ENCODE results near the gene KNDC1.
"Not testable (repeated sequence)": the region's sequence is repeated elsewhere in the genome, so short reads cannot be mapped to it uniquely, and the experiment has no call there.

The KNDC1 gene

DNA sequence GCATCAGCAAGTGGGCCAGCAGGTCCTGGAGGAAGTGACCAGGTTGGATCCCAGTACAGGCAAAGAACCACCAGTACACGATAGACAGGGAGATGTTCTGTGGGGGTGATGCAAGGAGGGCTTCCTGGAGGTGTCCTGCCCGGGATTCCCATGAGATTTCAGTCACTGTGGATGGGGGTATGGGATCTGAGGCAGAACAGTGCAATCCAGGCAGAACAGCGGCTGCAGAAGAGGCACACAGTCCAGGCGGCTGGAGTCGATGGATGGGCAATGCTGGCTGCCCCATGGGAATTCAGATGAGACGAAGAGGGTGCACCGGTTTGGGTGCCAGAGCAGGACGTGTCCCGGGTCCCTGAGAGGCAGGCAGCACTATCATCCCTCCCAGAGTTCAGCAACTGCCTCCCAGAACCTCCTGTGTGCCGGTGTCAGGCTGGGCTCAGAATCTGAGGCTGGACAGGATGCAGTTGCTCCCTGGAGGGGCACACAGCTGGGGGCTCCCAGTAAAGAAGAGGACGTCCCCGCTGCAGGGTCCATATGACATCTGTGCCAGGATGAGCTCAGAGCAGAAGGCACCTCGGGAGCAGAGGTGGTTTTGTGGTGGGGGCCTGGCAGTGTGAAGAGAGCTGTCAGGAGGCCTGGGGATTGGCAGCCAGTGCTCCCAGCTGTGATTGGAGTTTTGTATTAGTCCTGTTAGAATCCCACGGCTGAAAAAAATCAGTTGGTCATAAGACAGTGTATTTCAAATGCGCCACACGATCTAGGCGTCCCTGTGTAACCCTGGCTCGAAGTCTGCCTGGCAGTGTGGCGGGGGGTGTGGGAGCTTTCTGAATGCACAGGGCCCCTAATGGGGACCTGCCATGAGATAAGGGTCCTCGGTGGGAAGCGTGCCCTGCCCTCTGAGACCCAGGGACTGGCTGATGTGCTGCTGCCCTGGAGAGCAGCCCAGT lies 3.2 kb downstream of the KNDC1 start:
- no peak for DNase-seq

DNA sequence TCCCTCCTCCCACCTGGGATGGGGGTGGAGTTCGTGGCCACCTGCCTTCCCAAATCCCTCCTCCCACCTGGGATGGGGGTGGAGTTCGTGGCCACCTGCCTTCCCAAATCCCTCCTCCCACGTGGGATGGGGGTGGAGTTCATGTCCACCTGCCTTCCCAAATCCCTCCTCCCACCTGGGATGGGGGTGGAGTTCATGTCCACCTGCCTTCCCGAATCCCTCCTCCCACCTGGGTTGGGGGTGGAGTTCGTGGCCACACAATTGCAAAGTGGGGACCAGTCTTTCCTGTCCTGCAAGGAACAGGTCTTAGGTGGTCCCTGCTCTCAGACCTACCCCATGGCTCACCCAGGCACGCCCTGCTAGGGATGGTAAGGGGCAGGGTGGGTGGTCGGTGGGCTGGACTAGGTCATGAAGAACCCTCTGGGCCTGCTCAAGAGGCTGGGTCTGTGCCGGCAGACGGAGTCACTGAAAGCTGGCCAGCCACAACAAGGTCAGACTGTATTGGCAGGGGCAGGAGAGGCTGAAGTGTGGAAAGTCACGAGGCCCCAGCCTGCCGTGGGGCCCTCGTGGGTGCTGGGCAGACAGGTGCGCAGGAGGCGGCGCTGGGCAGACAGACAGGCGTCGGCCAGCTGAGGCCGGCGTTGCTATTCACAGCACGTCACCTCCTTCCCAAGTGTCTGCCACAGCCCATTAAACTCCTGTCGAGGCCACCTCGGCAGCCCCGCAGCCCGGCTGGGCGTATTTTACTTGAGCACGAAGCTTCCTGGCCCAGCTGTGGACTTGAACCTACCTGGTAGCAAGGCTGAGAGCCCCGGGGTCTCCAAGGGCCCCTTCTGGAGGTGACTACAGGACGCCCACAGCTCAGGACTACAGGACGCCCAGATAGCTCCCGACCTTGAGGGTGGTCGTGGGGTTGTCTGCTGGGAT lies 4.1 kb downstream of the KNDC1 start:
- DNase-seq, result no peak

DNA sequence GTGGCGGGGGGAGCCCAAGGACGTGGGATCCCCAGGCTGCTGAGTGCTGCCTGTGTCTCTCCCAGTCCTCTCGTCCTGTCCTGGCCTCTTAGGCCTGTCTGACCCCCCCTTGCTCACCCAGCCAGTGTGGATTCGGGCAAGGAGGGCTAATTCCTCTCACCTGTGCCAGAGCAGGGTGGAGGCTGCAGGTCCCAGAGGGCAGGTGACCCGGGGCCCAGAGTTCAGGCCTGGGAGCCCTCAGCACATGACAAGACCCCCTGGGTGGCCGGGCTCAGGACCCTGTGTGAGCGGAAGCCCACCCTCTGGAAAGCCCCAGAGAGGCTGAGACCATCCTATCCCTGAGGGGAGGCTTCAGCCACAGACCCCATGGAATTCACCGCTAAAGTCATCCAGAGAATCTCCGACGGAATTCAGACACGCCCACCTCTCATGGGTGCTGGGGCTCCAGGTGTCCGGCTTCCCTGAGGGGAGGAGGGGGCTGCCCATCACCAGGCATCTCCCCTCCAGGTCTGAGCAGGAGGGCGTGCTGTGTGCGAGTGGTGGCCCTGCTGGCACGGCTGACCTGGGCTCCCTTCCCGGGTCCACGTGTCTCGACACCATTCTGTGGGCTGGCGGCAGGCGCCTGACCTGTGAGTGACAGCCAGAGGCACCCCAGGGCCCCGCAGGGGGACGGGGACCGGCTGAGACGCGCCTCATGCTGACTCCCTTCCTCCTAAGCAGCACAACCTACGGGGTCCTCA lies 5.0 kb downstream of the KNDC1 start:
- no peak for DNase-seq

- no peak for DNase-seq
These were observed 5.8 kb downstream of the KNDC1 start for GRCh38 chr10:133165556-133166503.

DNA sequence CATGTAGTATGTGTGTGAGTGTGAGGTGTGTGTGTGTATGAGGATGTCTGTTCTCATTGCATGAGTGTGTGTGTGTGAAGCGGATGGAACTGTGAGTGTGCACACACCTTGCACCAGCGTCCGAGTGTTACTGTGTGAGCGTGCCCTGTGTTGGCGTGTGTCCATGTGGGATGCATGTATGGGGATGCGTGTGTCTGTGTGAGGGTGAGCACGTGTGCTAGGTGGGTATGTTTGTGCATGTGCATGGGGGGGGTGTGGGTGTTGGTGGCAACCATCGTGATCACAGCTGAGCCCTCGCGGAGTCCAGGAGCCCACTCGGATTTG lies 6.4 kb downstream of the KNDC1 start:
- DNase-seq, result no peak

DNA sequence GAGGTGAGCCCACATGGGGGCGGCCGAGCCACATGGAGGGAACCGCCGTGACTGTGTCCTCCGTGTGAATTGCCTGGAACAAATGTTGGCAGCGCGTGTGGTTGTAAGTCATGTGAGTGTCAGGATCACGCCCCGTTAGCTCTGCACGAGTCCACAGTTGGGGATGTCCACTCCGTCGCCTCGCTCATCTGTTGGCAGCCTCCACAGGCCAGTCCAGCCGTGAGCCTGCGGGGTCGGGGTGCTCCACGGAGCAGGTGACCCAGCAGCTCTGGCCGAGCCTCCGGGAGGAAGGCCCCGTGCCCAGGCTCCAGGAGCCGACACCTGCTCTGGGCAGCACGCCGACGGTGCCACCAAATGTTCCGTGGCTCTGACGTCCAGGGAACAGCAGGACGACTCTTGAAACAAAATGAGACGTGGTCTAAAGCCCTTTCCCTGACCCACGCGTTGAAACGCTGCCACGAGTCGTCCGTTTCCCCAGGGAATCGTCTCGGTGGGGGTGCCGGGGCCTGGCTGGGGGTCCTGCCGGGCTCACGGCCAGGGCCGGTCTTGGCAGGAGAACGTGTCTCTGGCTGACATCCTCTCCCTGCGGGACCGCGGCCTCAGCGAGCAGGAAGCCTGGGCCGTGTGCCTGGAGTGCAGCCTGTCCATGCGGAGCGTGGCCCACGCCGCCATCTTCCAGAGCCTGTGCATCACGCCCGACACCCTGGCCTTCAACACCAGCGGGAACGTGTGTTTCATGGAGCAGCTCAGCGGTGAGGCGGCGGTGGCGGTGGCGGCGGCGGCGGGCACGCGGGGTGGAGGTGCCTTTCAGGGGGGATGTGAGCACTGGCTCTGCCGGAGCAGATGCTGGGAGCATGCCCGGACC lies 7.0 kb downstream of the KNDC1 start:
- DNase-seq, result no peak

- DNase-seq, result no peak
These were observed 7.9 kb downstream of the KNDC1 start for GRCh38 chr10:133167693-133168616.

- no peak for DNase-seq
These were observed 8.6 kb downstream of the KNDC1 start for GRCh38 chr10:133168617-133169031.

DNA sequence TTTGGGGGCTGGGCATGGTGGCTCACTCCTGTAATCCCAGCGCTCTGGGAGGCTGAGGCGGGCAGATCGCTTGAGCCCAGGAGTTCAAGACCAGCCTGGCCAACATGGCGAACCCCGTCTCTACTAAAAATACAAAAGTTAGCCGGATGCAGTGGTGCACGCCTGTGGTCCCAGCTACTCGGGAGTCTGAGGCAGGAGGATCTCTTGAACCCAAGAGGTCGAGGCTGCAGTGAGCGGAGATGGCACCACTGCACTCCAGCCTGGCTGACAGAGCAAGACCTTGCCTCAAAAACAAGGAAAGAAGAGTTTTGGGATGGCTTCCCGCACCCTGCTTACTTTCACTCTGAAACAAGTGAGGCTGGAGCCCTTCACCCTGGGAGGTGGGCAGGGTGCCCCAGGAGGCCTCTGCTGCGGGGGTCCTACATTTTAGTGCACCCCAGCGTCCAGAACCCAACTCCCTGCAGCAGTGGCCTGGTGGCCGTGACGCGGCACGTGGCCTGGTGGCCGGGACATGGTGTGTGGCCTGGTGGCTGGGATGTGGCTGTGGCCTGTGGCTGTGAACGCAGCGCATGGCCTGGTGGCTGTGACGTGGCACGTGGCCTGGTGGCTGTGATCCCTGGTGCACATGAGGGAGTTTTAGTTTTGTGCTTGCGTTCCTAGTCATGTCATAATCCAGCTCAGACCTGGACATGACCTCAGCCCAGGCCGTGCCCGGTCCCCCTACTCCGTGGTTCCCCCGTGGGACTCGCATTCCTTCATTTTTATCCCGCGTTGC lies 9.3 kb downstream of the KNDC1 start:
- DNase-seq, result no peak

DNA sequence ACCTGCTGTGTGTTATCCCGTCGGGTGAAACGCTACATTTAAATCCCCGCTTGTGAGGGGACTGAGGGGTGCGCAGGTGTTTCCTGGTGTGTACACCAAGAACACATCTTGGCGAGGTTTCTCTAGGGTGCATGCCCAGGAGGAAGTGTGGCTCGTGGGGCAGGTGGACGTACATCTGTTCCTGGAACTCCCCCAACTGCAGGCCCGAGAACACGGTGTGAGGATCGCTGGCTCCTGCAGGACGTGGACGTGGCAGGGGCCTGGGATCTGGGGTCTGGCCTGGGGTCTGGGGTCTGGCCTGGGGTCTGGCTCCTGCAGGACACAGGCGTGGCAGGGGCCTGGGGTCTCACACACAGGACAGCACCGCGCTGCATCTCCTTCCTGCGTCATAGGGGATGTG lies 10.1 kb downstream of the KNDC1 start:
- no peak for DNase-seq

- no peak for DNase-seq
These were observed 14.0 kb downstream of the KNDC1 start for GRCh38 chr10:133173860-133174640.

DNA sequence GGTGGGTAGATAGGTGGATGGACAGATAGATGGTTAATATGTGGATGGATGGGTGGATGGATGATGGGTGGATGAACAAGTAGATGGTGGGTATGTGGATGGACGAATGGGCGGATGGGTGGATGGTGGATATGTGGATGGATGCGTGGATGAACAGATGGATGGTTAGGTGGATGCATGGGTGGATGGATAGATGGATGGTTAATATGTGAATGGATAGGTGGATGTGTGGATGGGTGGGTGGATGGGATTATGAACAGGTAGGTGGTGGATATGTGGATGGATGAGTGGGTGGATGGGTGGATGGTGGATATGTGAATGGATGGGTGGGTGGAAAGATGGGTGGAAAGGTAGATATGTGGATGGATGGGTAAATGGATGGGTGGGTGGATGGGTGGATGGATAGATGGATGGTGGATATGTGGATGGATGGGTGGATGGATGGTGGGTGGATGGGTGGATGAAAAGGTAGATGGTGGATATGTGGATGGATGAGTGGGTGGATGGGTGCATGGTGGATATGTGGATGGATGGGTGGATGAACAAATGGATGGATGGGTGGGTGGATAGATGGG lies 14.8 kb downstream of the KNDC1 start:
- no peak for DNase-seq

DNA sequence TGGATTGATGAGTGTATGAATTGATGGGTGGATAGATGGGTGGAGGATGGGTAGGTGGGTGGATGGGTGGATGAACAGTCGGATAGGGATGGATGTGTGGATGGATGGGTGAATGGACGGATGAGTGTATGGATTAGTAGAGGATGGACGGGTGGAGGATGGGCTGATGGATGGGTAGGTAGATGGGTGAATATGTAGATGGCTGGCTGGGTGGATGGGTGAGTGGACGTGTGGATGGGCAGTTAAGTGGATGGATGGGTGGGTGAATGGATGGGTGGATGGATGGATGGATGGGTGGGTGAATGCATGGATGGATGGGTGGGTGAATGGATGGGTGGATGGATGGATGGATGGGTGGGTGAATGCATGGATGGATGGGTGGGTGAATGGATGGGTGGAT lies 15.6 kb downstream of the KNDC1 start:
- not testable (repeated sequence) for DNase-seq

DNA sequence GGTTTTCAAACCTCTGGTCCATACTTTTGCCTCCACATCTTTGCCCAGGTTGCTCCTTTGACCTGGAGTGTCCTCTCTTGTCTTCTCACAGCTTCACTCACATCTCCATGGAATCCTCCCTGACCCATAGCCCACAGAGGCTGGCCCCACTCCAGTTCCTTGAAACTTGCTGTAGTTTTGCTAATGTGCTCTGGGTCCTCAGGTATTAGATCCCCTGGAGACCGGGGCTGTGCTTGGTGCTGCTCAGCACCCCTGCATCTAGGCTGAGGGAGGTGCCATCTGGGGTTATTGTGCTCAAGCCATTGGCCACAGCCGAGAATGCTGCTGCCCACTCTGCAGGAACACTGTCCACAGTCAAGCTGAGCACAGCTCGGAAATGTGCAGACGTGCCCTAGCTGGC lies 16.5 kb downstream of the KNDC1 start:
- no peak for DNase-seq

- DNase-seq, result no peak
These were observed 17.6 kb downstream of the KNDC1 start for GRCh38 chr10:133177380-133178157.

DNA sequence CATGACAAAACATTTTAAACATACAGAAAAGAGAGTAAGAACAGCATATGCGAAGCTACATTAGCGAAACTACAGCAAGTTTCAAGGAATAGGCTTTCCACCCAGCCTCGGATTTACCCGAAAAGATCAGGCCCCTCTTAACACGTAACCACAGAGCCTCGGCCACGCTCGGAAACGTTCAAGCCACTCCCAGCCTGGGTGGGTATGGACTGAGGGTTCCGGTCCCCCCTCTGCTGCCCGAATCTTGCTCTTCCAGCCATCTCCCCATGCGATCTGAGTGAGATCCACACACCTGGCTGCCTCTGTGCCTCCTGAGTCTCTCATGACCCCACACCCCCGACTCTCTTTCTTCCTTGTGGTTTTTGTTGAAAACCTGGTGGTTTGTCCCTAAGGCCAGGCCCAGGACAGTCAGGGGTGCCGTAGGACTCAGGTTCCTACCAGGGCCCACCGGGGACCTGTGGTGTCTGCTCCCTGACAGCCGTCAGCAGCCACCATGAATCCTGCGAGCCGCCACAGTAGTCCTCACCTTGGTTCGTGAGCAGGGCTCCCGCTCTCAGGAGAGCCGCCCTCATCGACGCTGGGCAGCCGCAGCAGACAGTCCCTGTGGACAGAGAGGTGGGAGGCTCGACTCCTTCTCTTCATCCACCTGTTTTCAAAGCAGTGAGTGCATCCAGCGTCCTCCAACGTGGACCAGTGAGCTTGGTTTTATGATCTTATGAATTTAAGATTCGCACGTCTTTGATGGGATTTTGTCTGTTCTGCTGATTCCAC lies 18.5 kb downstream of the KNDC1 start:
- no peak for DNase-seq

All from stimulated activated CD4-positive, alpha-beta T cell treated with anti-CD3 and anti-CD28 coated beads, Interleukin-15, amount 100 ng/mL, for 24 hours (primary cell).